Mesenteric fat pad (tissue), 1 donor: ENCODE results near the gene C10orf105. TPM values are rescaled to one million over a fixed set of nuclear protein-coding genes. Genes with fewer than 3 reads are reported as not detected.

Experiments used
- DNase-seq: peaks from one replicate; pipeline ENCODE4 v3.0.0-alpha.2; 2020; ENCODE audit warnings: low spot score
- total RNA-seq: library from RNA; stranded (reverse); fragmentation: NEBNext Ultra II Directional; extraction: Animal tissue kit (Norgen Biotek cat#: 25700); gene quantifications from one replicate; pipeline ENCODE4 v1.2.1, GENCODE V29; 2021
- donor health status: DM: yes; HTN: yes; CAD: no.

Gene C10orf105
- total RNA-seq, 1 donor from 2014 or later, result 0.22 TPM

DNA sequence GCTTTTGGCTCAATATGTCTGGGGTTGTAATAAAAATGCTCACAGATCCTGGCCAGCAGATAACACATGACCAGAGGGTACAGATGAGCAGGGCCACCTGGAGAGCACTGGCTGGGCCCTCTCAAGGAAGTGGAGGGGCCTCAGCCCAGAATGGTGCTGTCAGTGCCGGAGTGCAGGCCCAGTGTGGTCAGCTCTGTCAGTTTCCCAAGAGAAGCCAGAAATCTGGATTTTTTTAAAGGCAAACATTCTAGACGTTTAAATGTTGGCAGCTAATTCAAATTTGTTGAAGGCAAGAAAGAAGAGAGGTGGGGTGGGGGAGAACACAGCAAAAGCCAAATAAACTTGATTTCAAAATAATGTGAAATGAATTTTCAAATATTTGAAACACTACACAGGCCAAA is 2.0 kb downstream of the C10orf105 start:
- DNase-seq, result no peak

DNA sequence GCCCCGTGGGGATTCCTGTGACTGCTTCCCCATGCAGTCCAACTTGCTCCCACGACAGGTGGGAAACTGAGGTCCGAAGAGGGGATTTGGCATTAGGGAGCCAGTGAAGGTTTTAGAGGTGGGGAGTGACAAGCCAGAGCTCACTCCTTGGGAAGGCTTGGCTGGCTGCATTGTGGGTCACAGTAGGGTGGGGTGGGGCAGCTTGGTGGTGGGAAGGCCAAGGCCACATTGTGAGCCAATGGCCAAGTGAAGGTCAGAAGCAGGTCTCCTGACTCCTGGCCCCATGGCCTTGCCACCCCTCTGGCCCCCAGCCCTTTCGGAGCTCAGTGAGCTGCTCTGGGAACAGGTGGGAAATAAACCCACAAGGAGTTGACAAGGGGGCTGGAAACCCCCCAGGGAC is 2.5 kb downstream of the C10orf105 start:
- DNase-seq, result no peak

DNA sequence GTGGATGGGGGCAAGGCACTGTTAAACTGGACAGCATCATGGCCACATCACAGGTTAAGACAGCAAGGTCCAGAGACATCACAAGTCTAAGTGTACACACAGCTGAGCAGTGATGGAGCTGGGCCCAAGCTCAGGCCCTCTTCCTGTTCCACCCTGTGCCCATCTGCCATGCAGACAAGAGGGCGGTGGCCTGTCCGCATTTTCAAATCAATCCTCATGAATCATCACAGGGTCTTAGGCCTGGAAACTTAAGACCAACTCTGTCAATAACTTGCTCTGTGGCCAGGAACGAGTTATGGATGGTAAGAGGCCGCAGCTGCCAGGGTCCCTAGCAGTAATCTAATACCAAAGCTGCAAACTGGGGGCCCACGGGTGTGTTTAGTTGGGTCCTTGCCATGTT is 3.2 kb downstream of the C10orf105 start:
- DNase-seq, result no peak

DNA sequence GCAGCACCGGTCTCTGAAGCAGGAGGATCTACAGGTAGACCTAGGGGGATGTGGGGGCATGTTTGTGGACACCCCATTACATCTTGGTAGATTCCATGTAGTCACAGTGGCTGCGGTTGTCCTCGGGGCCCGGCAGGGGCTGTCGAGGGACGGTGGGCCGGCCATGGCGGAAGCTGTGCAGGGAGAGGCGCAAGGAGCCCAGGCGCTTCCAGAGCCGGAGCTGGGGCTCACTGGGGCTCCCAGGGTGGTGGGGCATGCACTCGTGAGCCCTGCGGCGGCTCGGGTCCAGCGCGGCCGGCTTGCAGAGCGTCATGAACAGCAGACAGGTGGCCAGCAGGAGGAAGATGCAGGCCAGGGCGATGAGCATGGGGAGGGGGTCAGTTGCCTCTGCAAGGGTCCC is 3.7 kb downstream of the C10orf105 start:
- DNase-seq, result no peak

DNA sequence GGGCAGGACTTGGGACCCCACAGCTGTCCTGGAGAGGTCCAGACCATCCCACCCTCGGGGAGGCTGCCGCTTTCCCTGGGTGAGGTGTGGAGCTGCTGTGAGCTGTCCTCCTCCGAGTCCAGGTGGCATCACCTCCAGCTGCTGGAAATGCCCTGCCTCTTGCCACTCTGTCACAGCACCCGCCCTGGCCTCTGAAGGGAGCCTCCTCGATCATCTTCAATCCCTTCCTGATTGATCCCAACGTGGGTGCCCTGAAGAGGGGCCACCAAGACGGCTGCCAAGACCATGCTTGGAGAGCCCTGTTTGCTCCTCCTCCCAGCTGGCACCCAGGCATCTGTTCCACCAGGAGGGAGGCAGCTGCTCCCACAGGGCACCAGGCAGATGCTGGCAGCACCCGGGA is 4.6 kb downstream of the C10orf105 start:
- no peak for DNase-seq

DNA sequence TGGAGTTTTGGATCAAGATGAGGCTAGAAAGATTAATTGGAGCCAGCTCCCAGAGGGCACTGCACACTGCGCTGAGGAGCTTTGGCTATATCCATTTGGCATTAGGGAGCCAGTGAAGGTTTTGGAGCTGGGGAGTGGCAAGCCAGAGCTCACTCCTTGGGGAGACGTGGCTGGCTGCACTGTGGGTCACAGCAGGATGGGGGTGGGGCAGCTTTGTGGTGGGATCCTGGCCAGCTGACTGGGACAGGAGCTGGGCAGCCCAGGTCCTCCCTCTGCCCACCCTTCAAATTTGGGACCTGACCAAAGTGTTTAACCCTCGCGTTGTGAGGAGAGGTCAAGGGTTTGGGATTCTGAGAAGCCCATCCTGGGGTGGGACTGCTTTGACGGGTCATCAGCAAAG is 5.0 kb downstream of the C10orf105 start:
- DNase-seq, result no peak

DNA sequence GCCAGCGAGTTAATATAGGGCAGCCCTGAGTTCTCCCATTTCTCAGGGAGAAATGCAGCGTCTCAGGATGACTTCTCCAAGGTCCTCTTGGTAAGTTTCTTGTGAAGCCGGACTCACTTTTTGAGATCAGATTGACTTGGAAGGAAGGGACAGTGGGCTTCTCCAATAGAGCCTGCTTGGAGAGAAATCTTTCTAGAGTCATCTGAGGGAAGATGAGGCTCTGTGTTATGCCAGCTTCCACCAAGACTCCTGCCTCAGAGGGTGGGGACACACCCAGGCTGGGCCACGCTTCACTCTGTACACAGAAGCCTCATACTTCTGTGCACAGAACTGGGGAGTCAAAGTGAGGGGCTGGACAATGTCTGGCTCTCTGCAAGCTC is 5.6 kb downstream of the C10orf105 start:
- DNase-seq, result no peak

DNA sequence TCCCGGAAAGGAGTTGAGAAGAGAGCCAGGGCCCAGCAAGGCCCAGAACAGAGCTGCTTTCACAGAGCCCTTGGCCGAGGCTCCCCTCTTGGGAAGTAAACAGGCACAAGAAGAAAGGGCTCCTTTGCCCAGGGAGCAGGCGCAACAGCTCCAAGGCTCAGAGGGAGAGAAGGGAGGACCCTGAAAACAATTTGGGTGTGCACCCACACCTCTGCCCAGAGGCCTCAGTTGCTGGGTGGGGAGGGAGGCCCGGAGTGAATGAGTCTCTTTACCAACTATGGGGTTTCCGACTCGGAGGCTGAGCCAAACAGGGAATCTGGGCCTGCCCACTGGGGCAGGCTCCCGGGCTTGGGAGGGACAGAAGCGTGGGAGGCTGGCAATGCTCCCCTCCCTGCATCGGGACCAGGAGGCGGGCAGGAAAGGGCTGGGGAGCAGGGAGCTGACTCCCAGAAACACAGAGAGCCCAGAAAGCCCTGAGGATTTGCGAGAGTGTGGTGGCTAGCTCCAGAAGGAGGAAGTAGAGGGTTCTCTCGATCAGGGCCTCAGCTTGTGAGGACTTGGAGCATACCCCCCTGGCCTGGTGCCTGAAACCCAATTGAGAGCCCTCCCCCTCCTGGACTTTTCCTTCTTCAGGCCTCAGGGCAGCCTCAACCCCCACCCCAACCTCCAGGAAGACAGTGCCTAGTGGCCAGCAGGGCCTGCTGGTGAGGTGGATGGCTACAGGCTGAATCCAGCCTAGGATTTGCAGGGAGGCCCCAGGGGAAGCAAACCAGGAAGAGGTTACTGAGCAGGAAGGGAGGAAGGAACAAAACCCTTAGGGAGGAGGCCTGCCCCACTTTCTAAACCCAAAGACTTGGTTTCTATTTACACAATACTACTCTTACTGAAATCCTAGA is 6.2 kb downstream of the C10orf105 start:
- peak; percentile 93 for DNase-seq

DNA sequence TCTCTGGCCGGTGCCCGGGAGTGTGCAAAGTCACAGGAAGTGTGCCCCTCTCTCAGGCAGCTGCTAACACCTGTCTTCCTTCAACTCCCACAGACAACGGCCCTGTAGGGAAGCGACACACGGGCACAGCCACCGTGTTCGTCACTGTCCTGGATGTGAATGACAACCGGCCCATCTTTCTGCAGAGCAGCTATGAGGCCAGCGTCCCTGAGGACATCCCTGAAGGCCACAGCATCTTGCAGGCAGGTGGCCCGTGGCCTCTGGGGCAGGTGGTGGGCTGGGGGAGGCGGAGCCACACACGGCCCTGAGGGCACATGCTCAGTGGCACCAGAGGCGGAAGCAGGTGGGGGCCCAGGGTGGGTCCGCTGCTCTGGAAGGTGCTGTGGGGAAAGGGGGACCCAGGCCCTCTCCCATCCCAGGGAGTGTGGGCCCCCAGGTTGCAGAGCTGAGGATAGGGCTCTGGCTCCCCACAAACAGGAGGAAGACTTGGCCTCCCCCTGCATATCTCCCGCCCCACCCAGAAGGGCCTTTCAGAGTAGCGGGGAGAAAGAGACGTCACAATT is 6.9 kb downstream of the C10orf105 start:
- DNase-seq, result no peak

DNA sequence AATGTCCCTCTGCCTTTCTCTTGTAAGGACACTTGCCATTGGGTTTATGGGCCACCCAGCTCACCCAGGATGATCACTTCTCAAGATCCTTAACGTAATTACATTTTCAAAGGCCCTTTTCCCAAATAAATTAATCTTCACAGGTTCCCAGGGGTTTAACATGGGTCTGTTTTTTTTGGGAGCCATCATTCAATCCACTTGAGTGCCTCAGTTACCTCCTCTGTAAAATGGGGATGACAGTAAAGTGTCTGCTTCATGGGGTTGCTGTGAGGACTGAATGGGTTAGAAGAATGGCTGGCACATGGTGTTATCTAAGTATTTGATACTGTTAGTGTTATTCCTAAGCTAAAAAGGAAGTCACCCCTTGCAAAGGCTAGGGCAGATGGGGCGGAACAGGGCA is 7.4 kb downstream of the C10orf105 start:
- DNase-seq, result no peak

DNA sequence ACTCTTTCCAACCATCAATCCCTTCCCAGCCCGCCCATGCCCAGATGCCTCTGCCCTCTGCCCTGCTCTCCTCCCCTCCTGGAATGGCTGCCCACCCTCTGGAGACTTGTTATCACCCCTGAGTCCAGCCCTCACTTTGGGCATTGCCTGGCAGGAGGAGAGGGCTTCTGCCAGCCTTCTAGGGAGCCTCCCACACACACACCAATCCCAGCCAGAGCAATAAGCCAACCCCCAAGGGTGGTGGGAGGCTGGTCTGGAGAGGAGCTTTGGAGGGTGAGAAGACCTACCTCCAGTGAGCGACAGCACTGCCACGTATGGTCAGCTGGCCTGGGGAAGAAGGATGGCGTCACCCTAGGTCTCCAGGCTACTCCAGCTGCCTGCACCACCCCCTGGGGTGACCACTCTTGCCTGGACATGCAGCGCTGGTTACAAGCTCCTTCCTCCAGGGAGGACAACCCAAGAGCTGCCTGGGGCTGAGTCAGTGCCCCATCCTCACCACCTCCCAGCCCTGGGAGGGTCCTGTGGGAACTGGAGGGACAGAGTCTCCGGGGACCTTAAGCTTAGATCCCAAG is 8.4 kb downstream of the C10orf105 start:
- DNase-seq, result no peak

DNA sequence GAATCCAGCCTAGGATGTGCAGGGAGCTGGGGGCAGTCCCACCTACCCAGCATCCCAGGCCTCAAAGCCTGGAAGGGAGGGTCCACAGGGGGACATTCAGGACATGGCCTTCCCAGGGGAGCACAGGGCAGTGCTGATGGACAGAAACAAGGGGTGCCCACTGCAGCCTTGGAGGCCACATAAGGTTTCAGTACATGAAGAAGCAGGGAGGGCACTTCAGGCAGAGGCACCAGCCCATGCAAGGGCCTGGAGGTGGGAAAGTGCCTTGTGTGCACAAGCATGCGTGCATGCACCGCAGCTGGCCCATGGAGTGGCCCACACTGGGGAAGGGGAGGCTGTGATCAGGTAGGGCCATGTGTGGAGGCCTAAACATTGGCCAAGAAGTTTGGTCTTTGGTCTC is 9.1 kb downstream of the C10orf105 start:
- DNase-seq, result no peak

DNA sequence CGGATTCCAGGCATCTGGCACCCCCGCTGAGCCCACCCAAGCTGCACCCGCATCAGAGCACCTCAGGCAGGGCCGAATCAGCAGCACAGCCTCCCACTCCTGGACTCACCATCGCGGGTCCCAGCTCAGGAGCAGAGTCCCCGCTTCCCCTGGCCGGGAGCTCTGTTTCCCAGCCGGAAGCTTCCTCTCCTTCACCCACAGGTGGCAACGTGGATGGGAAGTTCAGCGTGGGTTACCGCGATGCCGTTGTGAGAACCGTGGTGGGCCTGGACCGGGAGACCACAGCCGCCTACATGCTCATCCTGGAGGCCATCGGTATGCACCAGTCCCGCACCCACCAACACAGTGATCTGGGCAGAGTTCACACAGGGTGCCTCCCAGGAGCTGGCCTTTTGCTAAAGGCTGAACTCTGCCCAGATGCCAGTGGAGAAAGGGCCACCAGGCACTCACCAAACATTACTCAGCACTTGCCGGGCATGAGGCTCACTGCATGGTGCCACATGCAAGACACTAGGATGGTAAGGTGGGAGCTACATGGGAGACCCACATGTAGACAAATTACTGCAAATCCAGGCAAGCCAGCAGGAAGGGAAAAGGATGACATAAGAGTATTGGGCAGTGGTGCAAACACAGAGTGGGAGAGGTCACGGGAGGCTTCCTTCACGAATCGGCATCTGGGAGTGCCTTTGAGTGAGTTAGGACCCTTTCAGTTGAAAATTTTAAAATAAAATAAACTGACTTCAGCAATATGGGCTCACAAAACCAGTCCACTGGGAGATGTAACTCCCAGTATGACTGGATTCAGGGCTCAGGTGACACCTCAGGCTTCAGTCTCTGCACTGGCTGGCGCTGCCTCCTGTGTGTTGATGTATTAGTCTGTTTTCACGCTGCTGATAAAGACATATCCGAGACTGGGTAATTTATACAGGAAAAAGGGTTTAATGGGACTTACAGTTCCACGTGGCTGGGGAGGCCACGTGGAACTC is 10.4 kb downstream of the C10orf105 start:
- no peak for DNase-seq

DNA sequence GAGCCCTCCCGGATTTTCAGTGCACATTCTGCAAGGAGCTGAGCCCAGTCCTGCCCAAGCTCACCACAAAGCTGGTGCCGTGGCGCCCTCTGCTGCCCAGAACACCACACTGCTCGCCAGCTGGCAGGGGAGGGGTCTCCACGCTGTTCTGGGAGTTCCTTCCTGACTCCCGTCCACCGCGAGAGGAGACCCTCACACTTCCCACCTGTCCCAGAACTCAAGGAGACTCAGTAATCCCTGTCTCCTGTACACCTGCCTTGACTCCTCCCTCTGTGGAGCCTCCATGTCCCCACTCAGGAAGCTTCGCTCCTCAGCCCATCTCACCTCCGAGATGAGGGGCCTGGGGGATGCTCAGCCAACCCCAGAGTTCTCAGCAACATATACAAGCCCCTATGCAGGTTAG is 11.3 kb downstream of the C10orf105 start:
- DNase-seq, result no peak

DNA sequence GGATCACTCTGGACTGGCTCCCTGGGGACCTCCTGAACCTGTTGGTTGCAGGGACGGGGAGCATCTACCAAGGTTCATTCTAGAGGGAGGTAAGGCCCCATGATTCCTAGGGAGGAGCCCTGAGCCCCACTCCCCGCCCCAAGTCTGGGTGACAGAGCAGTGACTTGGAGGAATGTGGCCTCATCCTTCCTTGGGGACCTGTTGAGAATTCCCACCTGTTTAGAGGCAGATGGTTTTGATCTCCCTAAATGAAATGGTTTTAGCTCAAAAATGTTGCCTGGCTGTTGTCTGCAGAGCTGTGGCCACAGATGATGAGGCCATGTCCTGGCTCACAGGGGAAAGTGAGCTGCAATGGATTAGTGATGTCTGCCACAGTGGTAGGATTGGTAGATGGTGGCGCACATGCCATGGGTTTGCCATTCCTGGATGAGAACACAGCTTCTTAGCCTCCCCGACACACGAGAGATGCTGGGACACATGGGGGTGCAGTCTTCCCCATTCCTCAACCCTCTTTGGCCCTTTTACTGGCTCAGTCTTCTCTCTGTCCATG is 12.3 kb downstream of the C10orf105 start:
- DNase-seq, result no peak

DNA sequence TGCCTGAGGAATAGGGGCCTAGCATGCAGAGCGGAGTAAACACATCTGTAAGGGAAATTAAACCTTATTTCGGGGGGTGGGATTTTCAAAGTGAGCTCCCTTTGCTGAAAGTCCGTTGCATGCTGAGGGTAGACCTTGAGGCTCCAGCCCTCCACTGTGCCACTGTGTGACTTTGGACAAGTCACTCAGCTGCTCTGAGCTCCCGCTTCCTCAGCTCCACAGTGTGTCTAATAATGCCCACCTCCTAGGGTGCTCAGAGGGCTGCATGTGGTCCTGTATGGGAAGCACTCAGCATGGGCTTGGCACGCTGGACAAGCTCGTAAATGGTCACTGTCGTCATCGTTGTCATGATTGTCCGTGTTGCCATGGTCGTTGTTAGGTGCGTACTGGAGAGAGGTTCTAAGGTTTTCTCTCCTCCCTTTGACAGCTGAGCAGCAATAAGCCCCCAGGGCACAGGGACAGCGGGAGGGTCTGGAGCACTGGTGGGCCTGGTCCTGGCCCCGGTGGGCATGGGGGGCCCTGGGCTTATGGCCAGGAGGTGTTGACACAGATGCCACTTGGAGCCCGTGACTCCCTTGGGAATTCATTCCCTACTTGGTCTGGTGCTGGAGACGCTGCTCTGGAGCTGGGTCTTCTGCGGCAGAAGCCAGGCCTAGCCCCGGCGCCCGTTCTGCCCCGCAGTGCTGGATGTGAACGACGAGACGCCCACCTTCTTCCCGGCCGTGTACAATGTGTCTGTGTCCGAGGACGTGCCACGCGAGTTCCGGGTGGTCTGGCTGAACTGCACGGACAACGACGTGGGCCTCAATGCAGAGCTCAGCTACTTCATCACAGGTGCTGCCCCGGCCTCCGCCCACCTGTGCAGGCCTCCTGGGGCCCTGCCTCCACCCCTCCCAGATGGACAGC is 13.1 kb downstream of the C10orf105 start:
- DNase-seq, result no peak

DNA sequence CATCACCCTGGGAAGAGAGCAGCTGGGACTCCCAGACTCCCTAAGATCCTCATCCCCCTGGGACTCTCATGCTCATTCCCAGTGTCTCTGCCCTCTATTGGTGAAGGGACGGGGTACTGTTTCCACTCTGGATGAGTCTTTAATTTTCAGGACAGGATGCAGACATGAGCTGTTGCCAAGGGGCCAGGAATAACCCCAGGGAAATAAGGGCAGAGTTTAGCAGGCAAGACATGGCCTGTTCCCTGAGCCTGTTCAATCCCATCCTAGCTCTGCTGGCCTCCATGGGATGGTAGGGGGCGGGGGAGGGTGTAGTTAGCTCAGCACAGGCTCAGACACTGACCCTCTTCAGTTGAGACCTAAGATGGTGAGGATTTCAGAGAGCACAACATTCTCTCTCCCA is 14.0 kb downstream of the C10orf105 start:
- DNase-seq, result no peak

DNA sequence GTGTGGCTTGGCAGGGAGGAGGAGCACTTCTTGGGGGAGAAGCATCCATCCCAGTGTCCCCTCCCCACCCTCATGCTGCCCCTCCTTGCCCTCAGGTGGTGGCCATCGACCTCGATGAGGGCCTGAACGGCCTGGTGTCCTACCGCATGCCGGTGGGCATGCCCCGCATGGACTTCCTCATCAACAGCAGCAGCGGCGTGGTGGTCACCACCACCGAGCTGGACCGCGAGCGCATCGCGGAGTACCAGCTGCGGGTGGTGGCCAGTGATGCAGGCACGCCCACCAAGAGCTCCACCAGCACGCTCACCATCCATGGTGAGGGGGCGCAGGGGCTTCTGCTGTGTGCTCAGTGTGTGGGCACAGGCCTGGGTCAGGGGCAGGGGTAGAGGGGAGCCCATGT is 14.8 kb downstream of the C10orf105 start:
- no peak for DNase-seq

DNA sequence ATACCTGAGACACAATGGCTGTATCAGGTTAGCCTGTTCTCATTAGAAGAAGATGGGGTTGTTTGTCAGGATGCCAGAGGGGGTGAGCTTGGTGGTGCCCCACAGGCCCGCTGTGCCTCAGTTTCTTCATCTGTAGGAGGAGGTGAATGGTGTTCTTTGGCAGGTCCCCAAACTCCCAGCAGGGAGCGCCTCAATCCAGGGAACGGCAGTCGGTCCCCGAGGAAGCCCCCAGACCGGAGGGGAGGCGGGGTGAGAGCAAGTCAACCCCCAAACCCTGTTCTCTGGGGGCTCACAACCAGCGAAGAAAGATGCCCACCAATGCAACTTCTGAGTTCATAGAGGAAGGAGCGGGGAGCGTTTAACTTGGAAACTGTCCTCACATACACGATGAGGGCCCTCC is 16.0 kb downstream of the C10orf105 start:
- no peak for DNase-seq

DNA sequence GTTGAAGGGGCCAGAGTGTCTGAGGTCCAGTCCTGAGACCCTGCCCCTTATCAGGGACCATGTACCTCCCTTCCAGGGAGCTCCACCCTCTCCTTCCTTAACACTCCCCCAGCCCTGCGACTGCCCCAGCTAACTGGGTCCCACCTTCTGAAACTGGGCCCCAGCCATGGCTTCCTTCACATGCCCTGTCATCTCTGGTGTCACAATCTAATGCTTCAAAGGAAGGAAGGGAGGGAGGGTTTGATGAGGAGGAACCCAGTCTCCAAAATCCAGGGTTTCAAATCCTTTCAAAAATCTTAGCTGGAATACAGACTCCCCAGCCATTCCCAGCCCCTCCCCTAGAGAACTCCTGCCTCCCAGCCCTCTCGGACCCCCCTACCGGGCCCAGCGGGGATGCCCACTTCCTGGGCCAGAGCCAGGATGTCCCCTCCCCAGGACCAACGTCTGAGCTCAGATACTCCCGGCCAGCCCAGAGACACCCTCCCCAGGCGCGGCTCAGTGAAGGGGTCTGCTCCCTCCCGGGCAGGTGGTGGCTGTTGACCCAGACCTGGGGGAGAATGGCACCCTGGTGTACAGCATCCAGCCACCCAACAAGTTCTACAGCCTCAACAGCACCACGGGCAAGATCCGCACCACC is 18.0 kb downstream of the C10orf105 start:
- no peak for DNase-seq
